ENCODE results near the gene AGAP3. TPM values are rescaled to one million over a fixed set of nuclear protein-coding genes. Genes with fewer than 3 reads are reported as not detected.

Gene AGAP3
- total RNA-seq, 1 experiment from 2014 or later: 126 TPM

- TF ChIP-seq ATF3 (IDR thresholded peaks at IDR 0.05) (no peak), CBX3 (IDR thresholded peaks at IDR 0.05; ENCODE audit: low read depth) (no peak), SIN3A (IDR thresholded peaks at IDR 0.05; ENCODE audit: low read depth) (no peak), ELF1 (IDR thresholded peaks at IDR 0.05; ENCODE audit: borderline replicate concordance, low read depth) (no peak), POLR2AphosphoS5 (IDR thresholded peaks at IDR 0.05; ENCODE audit: low read depth, low read length) (no peak), FOSL1 (IDR thresholded peaks at IDR 0.05; ENCODE audit: low read depth) (no peak), MAX (IDR thresholded peaks at IDR 0.05) (no peak)
Observed at GRCh38 chr7:151193203-151193978, 107.1 kb downstream of the AGAP3 start (continued).

Other genes starting within 250 kb of the AGAP3 start
- gene AOC1, start 234.0 kb upstream of the AGAP3 start, total RNA-seq (2021; ENCODE audit: unreplicated experiment): 0.37 TPM
- 9.7 TPM for gene KCNH2, start 108.2 kb upstream of the AGAP3 start, total RNA-seq (2021; ENCODE audit: unreplicated experiment)
- gene NOS3, start 95.5 kb upstream of the AGAP3 start, total RNA-seq (2021; ENCODE audit: unreplicated experiment): 35.8 TPM
- 2.1 TPM for gene ATG9B, start 62.0 kb upstream of the AGAP3 start, total RNA-seq (2021; ENCODE audit: unreplicated experiment)
- gene ABCB8, start 58.0 kb upstream of the AGAP3 start, total RNA-seq (2021; ENCODE audit: unreplicated experiment): 55.2 TPM
- 4.4 TPM for gene ASIC3, start 37.9 kb upstream of the AGAP3 start, total RNA-seq (2021; ENCODE audit: unreplicated experiment)
- gene CDK5, start 28.6 kb upstream of the AGAP3 start, total RNA-seq (2021; ENCODE audit: unreplicated experiment): 19.8 TPM
- gene SLC4A2, start 26.9 kb upstream of the AGAP3 start, total RNA-seq (2021; ENCODE audit: unreplicated experiment): 240 TPM
- 86.4 TPM for gene FASTK, start 5.7 kb upstream of the AGAP3 start, total RNA-seq (2021; ENCODE audit: unreplicated experiment)
- 75.8 TPM for gene TMUB1, start 3.0 kb upstream of the AGAP3 start, total RNA-seq (2021; ENCODE audit: unreplicated experiment)
- 0.86 TPM for gene GBX1, start 81.2 kb downstream of the AGAP3 start, total RNA-seq (2021; ENCODE audit: unreplicated experiment)
- gene ASB10, start 100.8 kb downstream of the AGAP3 start, total RNA-seq (2021; ENCODE audit: unreplicated experiment): not detected
- gene H2BK1, start 124.0 kb downstream of the AGAP3 start, total RNA-seq (2021; ENCODE audit: unreplicated experiment): 0.69 TPM
- gene ABCF2, start 140.7 kb downstream of the AGAP3 start, total RNA-seq (2021; ENCODE audit: unreplicated experiment): 63.7 TPM
- 19.5 TPM for gene CHPF2, start 146.0 kb downstream of the AGAP3 start, total RNA-seq (2021; ENCODE audit: unreplicated experiment)
- gene SMARCD3, start 162.2 kb downstream of the AGAP3 start, total RNA-seq (2021; ENCODE audit: unreplicated experiment): 30.3 TPM